Trophoblast cell (in vitro differentiated cells and primary cell): ENCODE measurements around the gene KCNMA1.

ENCODE experiments used
- DNase-seq, 2 donors: peaks; one replicate each; pipeline ENCODE4 v3.0.0-alpha.2; 2016
- H2AFZ ChIP-seq: 2 replicates; pipeline ENCODE4 v1.6.1; 2013; ENCODE audit warnings: low read length, moderate library complexity, mild to moderate bottlenecking; ENCODE audit not compliant: insufficient read depth, poor library complexity
- H2AK5ac ChIP-seq: 2 replicates; pipeline ENCODE4 v1.6.1; 2013; ENCODE audit warnings: mild to moderate bottlenecking, low read length
- H2BK120ac ChIP-seq: 2 replicates; pipeline ENCODE4 v1.6.1; 2013; ENCODE audit warnings: low read length, mild to moderate bottlenecking, moderate library complexity; ENCODE audit not compliant: insufficient read depth, poor library complexity
- H2BK12ac ChIP-seq: 2 replicates; pipeline ENCODE4 v1.6.1; 2013; ENCODE audit warnings: mild to moderate bottlenecking, low read length, moderate library complexity
- H2BK5ac ChIP-seq: 2 replicates; pipeline ENCODE4 v1.6.1; 2013; ENCODE audit warnings: low read length, low read depth, moderate library complexity, mild to moderate bottlenecking; ENCODE audit not compliant: poor library complexity
- H3K14ac ChIP-seq: 2 replicates; pipeline ENCODE4 v1.6.1; 2013; ENCODE audit warnings: mild to moderate bottlenecking, low read length
- H3K18ac ChIP-seq: 2 replicates; pipeline ENCODE4 v1.6.1; 2013; ENCODE audit warnings: mild to moderate bottlenecking, low read length
- H3K23ac ChIP-seq: 2 replicates; pipeline ENCODE4 v1.6.1; 2013; ENCODE audit warnings: low read length
- H3K27ac ChIP-seq: 2 replicates; pipeline ENCODE4 v1.5.1; 2013; ENCODE audit warnings: low read depth, mild to moderate bottlenecking, inconsistent platforms, low read length, moderate library complexity
- H3K27me3 ChIP-seq: 2 replicates; pipeline ENCODE4 v1.6.1; 2013; ENCODE audit warnings: inconsistent platforms, mild to moderate bottlenecking, low read length, moderate library complexity; ENCODE audit not compliant: insufficient read depth
- H3K36me3 ChIP-seq, 2 experiments: 1 replicate in 1 of 2; 2 replicates in 1 of 2; pipeline ENCODE4 v1.6.1; 2013; ENCODE audit warnings: low read length in 2 of 2, mild to moderate bottlenecking in 2 of 2, moderate library complexity in 1 of 2; ENCODE audit not compliant: insufficient read depth in 2 of 2, control insufficient read depth in 1 of 2
- H3K4ac ChIP-seq: 2 replicates; pipeline ENCODE4 v1.6.1; 2013; ENCODE audit warnings: low read depth, mild to moderate bottlenecking, low read length, moderate library complexity
- H3K4me1 ChIP-seq, 2 experiments: 1 replicate in 1 of 2; 2 replicates in 1 of 2; pipeline ENCODE4 v1.6.1; 2013; ENCODE audit warnings: low read length in 2 of 2, mild to moderate bottlenecking in 2 of 2, moderate library complexity in 1 of 2; ENCODE audit not compliant: insufficient read depth in 2 of 2, control insufficient read depth in 1 of 2
- H3K4me2 ChIP-seq: 2 replicates; pipeline ENCODE4 v1.6.1; 2013; ENCODE audit warnings: inconsistent platforms, mild to moderate bottlenecking, low read length, moderate library complexity
- H3K4me3 ChIP-seq: 2 replicates; pipeline ENCODE4 v1.5.1; 2013; ENCODE audit warnings: mild to moderate bottlenecking, low read depth, low read length, inconsistent platforms
- H3K79me1 ChIP-seq: one replicate; pipeline ENCODE4 v1.6.1; 2013; ENCODE audit warnings: low read length
- H3K79me2 ChIP-seq: 2 replicates; pipeline ENCODE4 v1.6.1; 2013; ENCODE audit warnings: low read length, mild to moderate bottlenecking; ENCODE audit not compliant: control insufficient read depth, insufficient read depth, poor library complexity
- H3K9ac ChIP-seq: 2 replicates; pipeline ENCODE4 v1.6.1; 2013; ENCODE audit warnings: mild to moderate bottlenecking, low read length
- H3K9me3 ChIP-seq: 2 replicates; pipeline ENCODE4 v1.6.1; 2013; ENCODE audit warnings: low read depth, mild to moderate bottlenecking, control low read depth, inconsistent platforms, low read length; ENCODE audit not compliant: insufficient read depth
- H4K12ac ChIP-seq: 2 replicates; pipeline ENCODE4 v1.6.1; 2013; ENCODE audit warnings: low read depth, mild to moderate bottlenecking, low read length, moderate library complexity
- H4K8ac ChIP-seq: 2 replicates; pipeline ENCODE4 v1.6.1; 2013; ENCODE audit warnings: low read depth, mild to moderate bottlenecking, low read length, moderate library complexity
- H4K91ac ChIP-seq: one replicate; pipeline ENCODE4 v1.6.1; 2013; ENCODE audit warnings: low read depth, mild to moderate bottlenecking, low read length, moderate library complexity
- WGBS: extraction: QIAGEN DNeasy Blood & Tissue Kit; methylation state at CpG from one replicate; pipeline ENCODE4 v1.1.7; 2013; ENCODE audit warnings: missing lambda C conversion rate; ENCODE audit not compliant: insufficient read length, insufficient coverage; ENCODE audit errors: extremely low coverage; 5-methylcytosine and 5-hydroxymethylcytosine counted together

The KCNMA1 gene

GRCh38 chr10:77015360-77015759 is 622.2 kb downstream of the KCNMA1 start:
- H2BK120ac ChIP-seq = no peak overlapping the region
- no peak overlapping the region for H2AFZ ChIP-seq
- no peak overlapping the region for H2AK5ac ChIP-seq
- no peak overlapping the region for H3K23ac ChIP-seq
- peaks cover 0 to 8% of the 10 kb centered on the region in 2 experiments for H3K36me3 ChIP-seq
- H3K27me3 ChIP-seq = no peaks in the 10 kb centered on the region
- H3K79me1 ChIP-seq = no peaks in the 10 kb centered on the region
- no peak overlapping the region for H3K18ac ChIP-seq
- no peaks in the 10 kb centered on the region for H3K9me3 ChIP-seq
- no peak overlapping the region for H3K4me2 ChIP-seq
- no peak overlapping the region for H2BK12ac ChIP-seq
- no peak overlapping the region for H4K8ac ChIP-seq
- no peak overlapping the region for H4K91ac ChIP-seq
- no peak overlapping the region for H3K9ac ChIP-seq
- H3K79me2 ChIP-seq = no peaks in the 10 kb centered on the region
- H4K12ac ChIP-seq = no peak overlapping the region
- no peak overlapping the region for H2BK5ac ChIP-seq
- no peak for DNase-seq
- no peak overlapping the region for H3K27ac ChIP-seq
- no peak overlapping the region for H3K4ac ChIP-seq
- H3K4me3 ChIP-seq = no peak overlapping the region
- no CpG with 5 or more reads among the region's 1 CpG for WGBS
- no peak overlapping the region for H3K14ac ChIP-seq
- H3K4me1 ChIP-seq = no peaks in the 10 kb centered on the region

GRCh38 chr10:77012812-77013500 is 624.7 kb downstream of the KCNMA1 start:
- H4K12ac ChIP-seq = no peak overlapping the region
- H3K23ac ChIP-seq = no peak overlapping the region
- no peak overlapping the region for H3K27ac ChIP-seq
- DNase-seq = no peak
- no peak overlapping the region for H4K91ac ChIP-seq
- H3K18ac ChIP-seq = no peak overlapping the region
- H2AFZ ChIP-seq = no peak overlapping the region
- no peaks in the 10 kb centered on the region for H3K27me3 ChIP-seq
- H3K36me3 ChIP-seq = peaks cover 2 to 10% of the 10 kb centered on the region in 2 experiments
- H2BK120ac ChIP-seq = no peak overlapping the region
- H3K14ac ChIP-seq = no peak overlapping the region
- no peak overlapping the region for H4K8ac ChIP-seq
- H3K4ac ChIP-seq = no peak overlapping the region
- H2BK12ac ChIP-seq = no peak overlapping the region
- no peak overlapping the region for H3K9ac ChIP-seq
- H2BK5ac ChIP-seq = no peak overlapping the region
- H3K79me1 ChIP-seq = no peaks in the 10 kb centered on the region
- H3K4me1 ChIP-seq = no peaks in the 10 kb centered on the region
- H3K9me3 ChIP-seq = no peaks in the 10 kb centered on the region
- no peak overlapping the region for H2AK5ac ChIP-seq
- H3K79me2 ChIP-seq = no peaks in the 10 kb centered on the region
- no CpG with 5 or more reads among the region's 2 CpGs for WGBS
- no peak overlapping the region for H3K4me3 ChIP-seq
- H3K4me2 ChIP-seq = no peak overlapping the region

- H4K8ac ChIP-seq = no peak overlapping the region
- no peak overlapping the region for H3K9ac ChIP-seq
- no peak overlapping the region for H3K27ac ChIP-seq
- no peaks in the 10 kb centered on the region for H3K4me1 ChIP-seq
- H2BK5ac ChIP-seq = no peak overlapping the region
- no peak overlapping the region for H3K23ac ChIP-seq
- no peak overlapping the region for H3K4me3 ChIP-seq
- H4K91ac ChIP-seq = no peak overlapping the region
- H2BK120ac ChIP-seq = no peak overlapping the region
- H3K79me2 ChIP-seq = no peaks in the 10 kb centered on the region
- no peak overlapping the region for H2AFZ ChIP-seq
- no peaks in the 10 kb centered on the region for H3K27me3 ChIP-seq
- no peak overlapping the region for H3K4ac ChIP-seq
- H3K79me1 ChIP-seq = no peaks in the 10 kb centered on the region
- H3K18ac ChIP-seq = no peak overlapping the region
- H4K12ac ChIP-seq = no peak overlapping the region
- H2BK12ac ChIP-seq = no peak overlapping the region
- WGBS = no CpG with 5 or more reads among the region's 11 CpGs
- DNase-seq = no peak
- H3K4me2 ChIP-seq = no peak overlapping the region
- no peak overlapping the region for H3K14ac ChIP-seq
- peaks cover 4 to 9% of the 10 kb centered on the region in 2 experiments for H3K36me3 ChIP-seq
- H2AK5ac ChIP-seq = no peak overlapping the region
- peaks cover 1% of the 10 kb centered on the region for H3K9me3 ChIP-seq
These were observed 625.5 kb downstream of the KCNMA1 start for GRCh38 chr10:77011874-77012811.

- Histone ChIP-seq H3K36me3 (peaks cover 4 to 13% of the 10 kb centered on the region in 2 experiments), H3K4me3 (no peak overlapping the region), H3K27me3 (no peaks in the 10 kb centered on the region), H2AK5ac (no peak overlapping the region), H3K9me3 (peaks cover 1% of the 10 kb centered on the region), H2BK120ac (no peak overlapping the region), H2BK12ac (no peak overlapping the region), H4K8ac (no peak overlapping the region), H2AFZ (no peak overlapping the region), H3K4me2 (no peak overlapping the region), H3K14ac (no peak overlapping the region), H4K91ac (no peak overlapping the region), H2BK5ac (no peak overlapping the region), H4K12ac (no peak overlapping the region), H3K4ac (no peak overlapping the region), H3K9ac (no peak overlapping the region), H3K27ac (no peak overlapping the region), H3K23ac (no peak overlapping the region), H3K18ac (no peak overlapping the region), H3K4me1 (no peaks in the 10 kb centered on the region), H3K79me2 (no peaks in the 10 kb centered on the region), H3K79me1 (no peaks in the 10 kb centered on the region)
- no peak for DNase-seq
- WGBS = no CpG with 5 or more reads among the region's 3 CpGs
These were observed 627.2 kb downstream of the KCNMA1 start for GRCh38 chr10:77010430-77010829.
